Activated CD8-positive, alpha-beta memory T cell treated with anti-CD3 and anti-CD28 coated beads, Interleukin-2, amount 10 ng/mL, durations not matched to agents 7 days and 5 days (primary cell): ENCODE results near the gene MIGA2. TPM values are rescaled to one million over a fixed set of nuclear protein-coding genes. Genes with fewer than 3 reads are reported as not detected.

ENCODE experiments used
- ATAC-seq: fragments of 150-1000 bp; cut with Tn5 transposase; one replicate; pipeline ENCODE4 v1.10.0; 2021; ENCODE audit warnings: moderate library complexity
- CTCF ChIA-PET: fragments of 350-600 bp; sonication (Branson Sonifier 250); formaldehyde crosslinking; loops from one replicate; lab custom pipeline; 2021; ENCODE audit warnings: antibody characterized with exemption; lab: Charles Lee
- DNase-seq: peaks from one replicate; pipeline ENCODE4 v3.0.0-alpha.2; 2020
- H3K27ac Mint-ChIP-seq: one replicate; pipeline ENCODE4 v1.8.0; 2021; ENCODE audit warnings: mild to moderate bottlenecking, mixed read lengths
- H3K27me3 Mint-ChIP-seq: one replicate; pipeline ENCODE4 v1.8.0; 2021; ENCODE audit warnings: mixed read lengths
- H3K36me3 Mint-ChIP-seq: one replicate; pipeline ENCODE4 v1.8.0; 2021; ENCODE audit warnings: mild to moderate bottlenecking, mixed read lengths
- H3K4me1 Mint-ChIP-seq: one replicate; pipeline ENCODE4 v1.8.0; 2021; ENCODE audit warnings: mixed read lengths
- H3K4me3 Mint-ChIP-seq: one replicate; pipeline ENCODE4 v1.8.0; 2021; ENCODE audit warnings: mild to moderate bottlenecking, moderate library complexity, mixed read lengths
- H3K9me3 Mint-ChIP-seq: one replicate; pipeline ENCODE4 v1.8.0; 2022; ENCODE audit warnings: low read depth, mixed read lengths
- total RNA-seq, 2 experiments: library from RNA; stranded (reverse); gene quantifications; one replicate each; pipeline ENCODE4 v1.2.3, GENCODE V29; 2021

Gene MIGA2
- total RNA-seq, 2 experiments from 2014 or later = 39.3 to 51.3 TPM

GRCh38 chr9:129006328-129007034, 29.9 kb upstream of the MIGA2 start:
- Mint-ChIP-seq H3K4me3 (no peak overlapping the region), H3K36me3 (peaks cover 24% of the 10 kb centered on the region), H3K27ac (peak overlapping the region; percentile 28), H3K9me3 (no peaks in the 10 kb centered on the region), H3K4me1 (no peaks in the 10 kb centered on the region), H3K27me3 (no peaks in the 10 kb centered on the region)
- peak; percentile 57 for DNase-seq
- ATAC-seq = peak; percentile 78
- CTCF ChIA-PET = interaction anchor here (1.2 to 2.5 kb wide), 3 partner anchors 17 to 25 kb away, joined by 4 to 7 read pairs (median 4); no protein-coding TSS in a partner anchor

DNA sequence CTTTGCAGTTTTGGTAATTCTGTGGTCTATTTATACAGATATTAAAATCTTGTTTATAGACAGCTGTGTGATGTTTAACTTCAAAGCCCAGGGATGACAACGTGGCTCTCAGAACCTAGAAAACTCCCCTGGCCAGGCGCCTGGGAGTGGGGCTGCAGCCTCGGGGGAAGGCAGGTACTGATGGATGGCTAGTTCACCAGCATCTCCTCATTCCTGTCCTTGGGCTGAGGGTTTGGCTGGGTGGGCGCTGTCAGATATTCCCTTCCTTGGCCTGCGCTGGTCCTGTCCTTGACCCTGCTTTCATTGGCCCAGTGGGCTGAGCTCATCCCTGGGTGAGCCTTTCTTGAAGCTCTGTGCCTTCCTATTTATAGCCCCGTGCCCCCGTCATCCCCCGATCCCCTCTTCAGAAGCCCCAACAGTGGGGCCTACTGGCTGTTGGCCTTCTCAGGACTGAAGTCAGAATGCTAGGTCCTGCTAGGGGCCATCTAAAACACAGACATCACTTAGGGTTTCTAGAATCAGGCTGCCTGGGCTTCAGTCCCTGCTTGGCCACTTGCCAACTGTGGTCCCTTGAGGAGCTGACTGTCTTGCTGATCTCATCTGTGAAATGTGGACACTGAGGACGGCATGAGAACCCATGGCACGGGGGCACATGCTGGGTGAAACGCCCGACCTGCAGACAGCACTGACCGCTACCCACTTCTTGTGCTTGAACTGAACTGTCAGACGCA, 29.2 kb upstream of the MIGA2 start:
- ATAC-seq = no peak
- DNase-seq = no peak
- H3K9me3 Mint-ChIP-seq = no peaks in the 10 kb centered on the region
- CTCF ChIA-PET = interaction anchor here (0.6 to 1.5 kb wide), 5 partner anchors 17 to 618 kb away, joined by 3 to 4 read pairs (median 4); no protein-coding TSS in a partner anchor
- H3K27ac Mint-ChIP-seq = no peak overlapping the region
- no peaks in the 10 kb centered on the region for H3K4me1 Mint-ChIP-seq
- peaks cover 18% of the 10 kb centered on the region for H3K36me3 Mint-ChIP-seq
- H3K4me3 Mint-ChIP-seq = no peak overlapping the region
- no peaks in the 10 kb centered on the region for H3K27me3 Mint-ChIP-seq

DNA sequence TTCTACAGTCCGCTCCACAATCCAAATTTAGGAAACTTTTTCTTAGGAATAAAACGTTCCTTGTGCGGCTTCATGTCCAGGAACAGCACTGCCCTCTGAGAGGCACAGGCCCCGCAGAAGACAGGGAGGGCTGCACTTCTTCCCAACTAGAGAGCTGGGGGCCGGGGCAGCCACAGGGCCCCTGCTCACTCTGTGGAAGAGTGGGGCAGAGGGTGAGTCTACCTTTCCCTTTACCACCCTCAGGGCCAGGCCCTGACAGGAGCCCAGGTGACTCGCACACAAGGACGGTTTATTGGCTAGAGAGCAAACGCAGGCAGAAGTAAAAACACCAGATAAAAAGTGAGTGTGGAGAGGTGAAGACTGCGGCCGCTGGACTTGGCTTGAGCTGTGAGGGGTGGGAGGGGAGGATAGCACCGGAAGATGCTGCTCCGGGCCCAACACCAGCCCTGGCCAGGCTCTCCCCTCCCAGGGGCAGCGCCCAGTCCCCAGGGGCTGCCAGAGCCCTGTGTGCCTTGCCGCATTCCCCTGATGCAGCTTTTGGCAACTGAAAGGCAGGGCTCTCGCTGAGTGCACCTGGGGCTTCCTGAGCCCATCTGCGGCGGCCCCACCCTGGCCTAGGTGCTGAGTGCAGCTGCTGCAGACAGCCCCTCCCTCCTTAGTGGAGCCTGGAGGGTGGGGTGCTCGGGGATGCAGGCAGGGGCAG, 28.5 kb upstream of the MIGA2 start:
- no peak overlapping the region for H3K4me3 Mint-ChIP-seq
- peak overlapping the region; percentile 5 for H3K27ac Mint-ChIP-seq
- no peaks in the 10 kb centered on the region for H3K4me1 Mint-ChIP-seq
- DNase-seq (no peak), ATAC-seq (no peak)
- H3K36me3 Mint-ChIP-seq = peaks cover 13% of the 10 kb centered on the region
- CTCF ChIA-PET = interaction anchor here (0.6 to 1.5 kb wide), 5 partner anchors 15 to 617 kb away, joined by 3 to 4 read pairs (median 4); no protein-coding TSS in a partner anchor
- H3K27me3 Mint-ChIP-seq = no peaks in the 10 kb centered on the region
- no peaks in the 10 kb centered on the region for H3K9me3 Mint-ChIP-seq

DNA sequence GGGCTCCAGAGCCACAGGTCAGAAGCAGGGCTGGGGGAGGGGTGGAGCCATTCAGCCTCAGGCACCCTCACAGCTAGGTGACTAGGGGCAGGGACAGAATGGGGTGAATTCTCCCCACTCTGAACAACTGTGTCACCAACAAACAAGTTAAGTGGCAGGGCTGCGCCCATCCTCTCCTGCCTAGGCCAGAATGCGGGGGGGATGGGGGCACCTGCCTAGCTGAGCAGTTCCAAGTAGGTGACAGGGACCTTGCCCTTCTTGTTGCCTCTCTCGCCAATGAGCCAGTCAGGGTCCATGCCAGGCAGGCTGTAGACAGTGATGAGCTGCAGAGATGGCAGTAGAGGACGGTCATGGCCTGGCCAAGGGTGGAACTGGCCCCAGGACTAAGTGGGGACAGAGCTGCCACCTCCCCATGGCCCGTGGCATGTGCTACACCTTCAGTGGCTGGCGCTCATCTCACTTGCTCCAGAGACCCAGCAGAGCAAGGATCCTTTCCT, 27.9 kb upstream of the MIGA2 start:
- peaks cover 7% of the 10 kb centered on the region for H3K36me3 Mint-ChIP-seq
- H3K4me1 Mint-ChIP-seq = no peaks in the 10 kb centered on the region
- ATAC-seq = no peak
- no peak for DNase-seq
- no peaks in the 10 kb centered on the region for H3K9me3 Mint-ChIP-seq
- H3K27ac Mint-ChIP-seq = no peak overlapping the region
- H3K27me3 Mint-ChIP-seq = no peaks in the 10 kb centered on the region
- no peak overlapping the region for H3K4me3 Mint-ChIP-seq
- CTCF ChIA-PET = interaction anchor here (0.6 to 1.5 kb wide), 4 partner anchors 9 to 111 kb away, joined by 3 to 5 read pairs (median 3); no protein-coding TSS in a partner anchor

GRCh38 chr9:129008986-129009583, 27.3 kb upstream of the MIGA2 start:
- DNase-seq (no peak), ATAC-seq (no peak)
- Mint-ChIP-seq H3K9me3 (no peaks in the 10 kb centered on the region), H3K4me3 (no peak overlapping the region), H3K27me3 (no peaks in the 10 kb centered on the region), H3K36me3 (peaks cover 7% of the 10 kb centered on the region), H3K27ac (no peak overlapping the region), H3K4me1 (no peaks in the 10 kb centered on the region)
- CTCF ChIA-PET = interaction anchor here (0.6 to 1.0 kb wide), 2 partner anchors 9 to 112 kb away, joined by 3 to 5 read pairs; no protein-coding TSS in a partner anchor

GRCh38 chr9:129009584-129010141, 26.8 kb upstream of the MIGA2 start:
- peaks cover 6% of the 10 kb centered on the region for H3K36me3 Mint-ChIP-seq
- ATAC-seq (no peak), DNase-seq (no peak)
- H3K4me1 Mint-ChIP-seq = no peaks in the 10 kb centered on the region
- CTCF ChIA-PET = interaction anchor here (0.8 to 1.0 kb wide), 2 partner anchors 8 to 53 kb away, joined by 3 to 5 read pairs; no protein-coding TSS in a partner anchor
- no peak overlapping the region for H3K27ac Mint-ChIP-seq
- no peaks in the 10 kb centered on the region for H3K9me3 Mint-ChIP-seq
- no peak overlapping the region for H3K4me3 Mint-ChIP-seq
- H3K27me3 Mint-ChIP-seq = no peaks in the 10 kb centered on the region

DNA sequence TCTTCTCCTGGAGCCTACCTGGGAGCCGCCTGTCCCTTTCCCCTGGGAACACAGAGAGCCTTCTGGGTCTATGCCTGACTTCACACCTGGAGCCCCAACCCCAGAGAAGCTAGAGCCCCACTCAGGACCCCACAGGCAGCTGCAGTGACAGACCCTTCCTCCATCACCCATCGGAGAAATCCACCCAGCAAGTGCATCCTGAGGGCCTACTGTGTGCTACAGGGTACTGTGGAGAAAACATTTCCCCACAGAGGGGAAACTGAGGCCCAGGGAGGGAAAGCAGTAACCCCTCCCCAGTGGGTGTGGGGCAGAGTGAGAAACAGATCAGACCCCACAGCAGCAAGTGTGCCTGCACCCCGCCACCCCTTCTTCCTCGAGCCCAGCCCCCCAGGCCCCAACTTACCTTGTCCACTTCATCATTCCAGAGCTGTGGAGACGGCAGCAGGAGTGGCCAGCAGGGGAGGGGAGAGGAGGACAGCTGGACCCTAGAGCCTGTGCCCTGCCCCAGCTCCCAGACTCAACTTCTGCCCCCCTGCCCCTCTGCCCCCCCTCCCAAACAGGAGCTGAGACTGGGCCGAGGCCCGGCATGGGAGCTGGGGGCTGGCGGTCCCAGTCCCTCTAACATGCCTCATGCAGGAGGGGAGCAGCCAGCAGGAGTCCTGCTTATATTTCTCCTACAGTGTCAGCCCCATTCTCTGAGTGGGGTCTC, 26.0 kb upstream of the MIGA2 start:
- DNase-seq (no peak), ATAC-seq (no peak)
- Mint-ChIP-seq H3K9me3 (no peaks in the 10 kb centered on the region), H3K36me3 (peaks cover 4% of the 10 kb centered on the region), H3K27ac (no peak overlapping the region), H3K27me3 (no peaks in the 10 kb centered on the region), H3K4me3 (no peak overlapping the region), H3K4me1 (no peaks in the 10 kb centered on the region)
- CTCF ChIA-PET = interaction anchor here (0.6 to 0.8 kb wide), 2 partner anchors 28 to 54 kb away, joined by 3 read pairs; no protein-coding TSS in a partner anchor

DNA sequence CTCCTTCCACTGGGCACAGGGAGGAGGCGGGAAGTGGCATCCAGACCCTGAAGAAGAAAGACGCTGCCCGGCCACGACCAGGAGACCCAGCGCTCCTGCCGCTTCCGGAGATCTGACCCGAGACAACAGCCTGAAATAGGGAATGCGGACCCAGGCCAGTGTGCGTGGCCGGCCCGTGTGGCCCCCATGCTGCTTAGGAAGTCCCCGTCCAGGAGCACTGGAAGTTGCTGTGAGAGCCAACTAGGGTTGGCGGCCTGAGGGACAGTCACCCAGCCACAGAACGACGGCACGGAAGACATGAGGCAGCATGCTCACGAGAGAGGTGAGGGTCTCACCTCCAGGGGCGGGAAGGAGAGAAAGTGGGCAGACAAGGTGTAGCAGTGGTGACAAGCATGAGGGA, 25.3 kb upstream of the MIGA2 start:
- DNase-seq = no peak
- H3K9me3 Mint-ChIP-seq = no peaks in the 10 kb centered on the region
- H3K27ac Mint-ChIP-seq = no peak overlapping the region
- no peaks in the 10 kb centered on the region for H3K4me1 Mint-ChIP-seq
- peaks cover 7% of the 10 kb centered on the region for H3K36me3 Mint-ChIP-seq
- H3K4me3 Mint-ChIP-seq = no peak overlapping the region
- H3K27me3 Mint-ChIP-seq = no peaks in the 10 kb centered on the region
- ATAC-seq = no peak
- CTCF ChIA-PET = no interaction called here

- DNase-seq (no peak), ATAC-seq (no peak)
- Mint-ChIP-seq H3K9me3 (no peaks in the 10 kb centered on the region), H3K4me3 (no peak overlapping the region), H3K27me3 (no peaks in the 10 kb centered on the region), H3K36me3 (peaks cover 4% of the 10 kb centered on the region), H3K27ac (no peak overlapping the region), H3K4me1 (no peaks in the 10 kb centered on the region)
- CTCF ChIA-PET = no interaction called here
Measured at GRCh38 chr9:129011761-129012181, 24.7 kb upstream of the MIGA2 start.

GRCh38 chr9:129012343-129012742, 24.1 kb upstream of the MIGA2 start:
- H3K4me1 Mint-ChIP-seq = no peaks in the 10 kb centered on the region
- no peak overlapping the region for H3K27ac Mint-ChIP-seq
- no peak for DNase-seq
- ATAC-seq = no peak
- no peak overlapping the region for H3K4me3 Mint-ChIP-seq
- H3K27me3 Mint-ChIP-seq = no peaks in the 10 kb centered on the region
- H3K36me3 Mint-ChIP-seq = peaks cover 5% of the 10 kb centered on the region
- no peaks in the 10 kb centered on the region for H3K9me3 Mint-ChIP-seq
- CTCF ChIA-PET = no interaction called here

DNA sequence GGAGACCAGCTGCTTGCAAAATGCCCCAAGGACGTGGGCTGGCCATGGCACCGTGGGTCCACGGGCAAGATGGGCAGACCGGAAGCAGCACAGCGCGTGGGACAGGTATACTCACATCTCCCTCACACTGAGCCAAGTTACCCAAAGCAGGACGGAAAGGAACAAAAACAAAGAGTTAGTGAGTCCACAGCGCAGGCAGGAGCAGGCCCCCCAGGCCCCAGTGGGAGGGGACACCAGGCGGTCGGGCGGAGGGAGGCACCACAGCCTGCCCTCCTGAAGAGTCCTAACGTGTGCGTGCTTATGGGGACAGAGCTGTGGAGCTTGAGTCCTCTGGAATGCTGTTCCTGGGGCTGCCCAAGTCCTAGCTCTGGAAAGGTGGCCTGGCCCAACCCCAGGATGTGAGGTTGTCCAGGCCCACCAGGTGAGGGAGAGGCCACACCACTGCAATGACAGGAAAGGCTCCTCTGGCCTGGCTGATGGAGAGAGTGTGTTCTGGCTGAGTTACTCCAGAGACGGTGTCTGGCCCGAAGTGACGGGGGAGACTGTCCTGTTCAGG, 23.5 kb upstream of the MIGA2 start:
- Mint-ChIP-seq H3K4me3 (no peak overlapping the region), H3K36me3 (peaks cover 5% of the 10 kb centered on the region), H3K4me1 (no peaks in the 10 kb centered on the region), H3K27me3 (no peaks in the 10 kb centered on the region), H3K27ac (no peak overlapping the region), H3K9me3 (no peaks in the 10 kb centered on the region)
- DNase-seq (no peak), ATAC-seq (no peak)
- CTCF ChIA-PET = no interaction called here

DNA sequence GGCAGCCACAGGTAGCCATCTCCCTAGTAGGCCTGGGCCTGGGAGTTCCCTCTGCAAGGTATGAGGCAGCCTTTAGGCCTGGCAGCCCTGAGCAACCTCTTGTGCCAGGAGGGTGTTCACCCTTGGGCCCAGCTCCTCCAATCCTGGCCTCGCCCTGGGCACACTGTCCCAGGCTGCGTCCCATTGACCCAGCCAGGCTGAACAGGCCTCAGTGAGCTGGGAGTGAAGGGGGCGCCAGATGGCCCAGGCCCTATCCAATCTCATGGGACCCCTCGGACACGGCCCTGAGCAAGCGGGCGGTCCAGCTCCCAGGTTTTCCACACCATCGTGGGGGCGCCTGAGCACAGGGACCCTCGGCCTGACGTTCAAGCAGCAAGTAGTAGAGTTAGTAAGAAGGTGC, 22.8 kb upstream of the MIGA2 start:
- no peaks in the 10 kb centered on the region for H3K9me3 Mint-ChIP-seq
- DNase-seq = no peak
- ATAC-seq = no peak
- CTCF ChIA-PET = no interaction called here
- peaks cover 5% of the 10 kb centered on the region for H3K36me3 Mint-ChIP-seq
- H3K4me3 Mint-ChIP-seq = no peak overlapping the region
- H3K27me3 Mint-ChIP-seq = no peaks in the 10 kb centered on the region
- no peaks in the 10 kb centered on the region for H3K4me1 Mint-ChIP-seq
- no peak overlapping the region for H3K27ac Mint-ChIP-seq
